H1 (cell line): ENCODE results near the gene HMGB4. TPM values are rescaled to one million over a fixed set of nuclear protein-coding genes. Genes with fewer than 3 reads are reported as not detected.

Experiments
- CBX5 ChIP-seq: fragments of 300-800, 300-1000 bp; sonication (generic); IDR thresholded peaks from 2 replicates; pipeline ENCODE4 v1.7.1; 2016; ENCODE audit warnings: antibody characterized with exemption, low read length, low read depth
- CBX8 ChIP-seq: fragments of 300-800, 300-1000 bp; sonication (generic); IDR thresholded peaks from 2 replicates; pipeline ENCODE4 v1.7.1; 2016; ENCODE audit warnings: low read depth, low read length, borderline replicate concordance
- polyA plus RNA-seq, 7 experiments: library from polyadenylated mRNA; depleted of rRNA in 3 of 7; stranded (reverse) in 5 of 7; unstranded in 2 of 7; fragments of >200 nt in 5 of 7; fragments of 200-250 nt in 2 of 7; gene quantifications; 1 replicate in 5 of 7; 2 replicates in 1 of 7; 4 replicates in 1 of 7; pipeline versions ENCODE4 v1.2.1 to v1.2.3, GENCODE V29; 2011 to 2013; ENCODE audit warnings: missing spikeins in 2 of 7, mixed read lengths in 2 of 7
- total RNA-seq: library from RNA; stranded (reverse); fragmentation: NEBNext Ultra II Directional; extraction: Animal tissue kit (Norgen Biotek cat#: 25700); gene quantifications from 2 replicates; pipeline ENCODE4 v1.2.1, GENCODE V29; 2021

The HMGB4 gene
- total and polyA plus RNA-seq, 2 of the 8 experiments (the other 6 are each of a cell fraction or from before 2014, with no cell fraction given), result not detected

GRCh38 chr1:33874636-33875035 lies 10.8 kb downstream of the HMGB4 start (continued):
- TF ChIP-seq CBX5 (no peak), CBX8 (no peak)
